Esophagus (tissue), 2 donors: ENCODE data around the gene NPAS3. TPM values are rescaled to one million over a fixed set of nuclear protein-coding genes. Genes with fewer than 3 reads are reported as not detected.

Source experiments
- H3K27ac ChIP-seq, 2 donors: one replicate each; pipeline ENCODE4 v1.5.1; 2013; ENCODE audit warnings: low read depth in 2 of 2, mild to moderate bottlenecking in 2 of 2, inconsistent platforms in 1 of 2, low read length in 1 of 2, moderate library complexity in 1 of 2
- H3K27me3 ChIP-seq, 2 donors: one replicate each; pipeline ENCODE4 v1.6.1; 2013; ENCODE audit warnings: low read length in 2 of 2, control low read depth in 1 of 2, mild to moderate bottlenecking in 1 of 2; ENCODE audit not compliant: insufficient read depth in 2 of 2, control insufficient read depth in 1 of 2
- H3K36me3 ChIP-seq, 2 donors: one replicate each; pipeline ENCODE4 v1.6.1; 2013; ENCODE audit warnings: low read length in 1 of 2; ENCODE audit not compliant: control insufficient read depth in 2 of 2, insufficient read depth in 2 of 2
- H3K4me1 ChIP-seq, 2 donors: one replicate each; pipeline ENCODE4 v1.6.1; 2013; ENCODE audit warnings: low read length in 1 of 2; ENCODE audit not compliant: control insufficient read depth in 2 of 2, insufficient read depth in 2 of 2
- H3K4me3 ChIP-seq, 2 donors: one replicate each; pipeline ENCODE4 v1.5.1; 2013; ENCODE audit warnings: low read length in 2 of 2, mild to moderate bottlenecking in 2 of 2, low read depth in 1 of 2, moderate library complexity in 1 of 2
- H3K9me3 ChIP-seq, 2 donors: one replicate each; pipeline ENCODE4 v1.6.1; 2013; ENCODE audit warnings: mild to moderate bottlenecking in 2 of 2, low read depth in 1 of 2, low read length in 1 of 2, moderate library complexity in 1 of 2; ENCODE audit not compliant: control insufficient read depth in 2 of 2, insufficient read depth in 1 of 2
- WGBS, 2 donors: extraction: QIAGEN DNeasy Blood & Tissue Kit; methylation state at CpG; one replicate each; pipeline ENCODE4 v1.1.7; 2013; 5-methylcytosine and 5-hydroxymethylcytosine counted together
- polyA plus RNA-seq, 2 donors: library from polyadenylated mRNA; stranded (reverse); fragments of 200-250 nt; gene quantifications; one replicate each; pipeline ENCODE4 v1.2.3, GENCODE V29; 2013
- donor health status: healthy with polysubstance abuse.
- donor health status: Bipolar disorder and iron deficiency.

Gene NPAS3
- polyA plus RNA-seq, 2 donors = 0.08 to 0.13 TPM

- H3K9me3 ChIP-seq = no peaks in the 10 kb centered on the region
- no peaks in the 10 kb centered on the region for H3K4me1 ChIP-seq
- H3K4me3 ChIP-seq = no peak overlapping the region
- no peak overlapping the region for H3K27ac ChIP-seq
- WGBS, 2 donors = 78 to 82% methylated on average over 4 of the region's 4 CpGs
- H3K27me3 ChIP-seq = no peaks in the 10 kb centered on the region
- H3K36me3 ChIP-seq = no peaks in the 10 kb centered on the region
Measured at GRCh38 chr14:33030386-33030785, 91.7 kb downstream of the NPAS3 start.

GRCh38 chr14:33035416-33036194, 96.9 kb downstream of the NPAS3 start:
- Histone ChIP-seq H3K27ac (no peak overlapping the region), H3K4me1 (no peaks in the 10 kb centered on the region), H3K36me3 (no peaks in the 10 kb centered on the region), H3K27me3 (no peaks in the 10 kb centered on the region), H3K9me3 (no peaks in the 10 kb centered on the region), H3K4me3 (no peak overlapping the region)
- WGBS, 2 donors = 73 to 81% methylated on average over 5 of the region's 5 CpGs

- Histone ChIP-seq H3K4me3 (no peak overlapping the region), H3K4me1 (no peaks in the 10 kb centered on the region), H3K9me3 (no peaks in the 10 kb centered on the region), H3K36me3 (no peaks in the 10 kb centered on the region), H3K27ac (no peak overlapping the region), H3K27me3 (no peaks in the 10 kb centered on the region)
- WGBS, 2 donors = 76 to 86% methylated on average over 3 of the region's 3 CpGs
Measured at GRCh38 chr14:33039311-33039710, 100.6 kb downstream of the NPAS3 start.

GRCh38 chr14:33040372-33041140, 101.9 kb downstream of the NPAS3 start:
- WGBS, 2 donors = 76 to 82% methylated on average over 3 of the region's 3 CpGs
- Histone ChIP-seq H3K36me3 (no peaks in the 10 kb centered on the region), H3K4me3 (no peak overlapping the region), H3K27me3 (no peaks in the 10 kb centered on the region), H3K4me1 (no peaks in the 10 kb centered on the region), H3K9me3 (no peaks in the 10 kb centered on the region), H3K27ac (no peak overlapping the region)

GRCh38 chr14:33042591-33042990, 103.9 kb downstream of the NPAS3 start:
- 25 to 33% methylated on average over 1 of the region's 1 CpG for WGBS, 2 donors
- no peak overlapping the region for H3K27ac ChIP-seq

GRCh38 chr14:33045760-33046159, 107.1 kb downstream of the NPAS3 start:
- Histone ChIP-seq H3K27me3 (no peaks in the 10 kb centered on the region), H3K9me3 (no peaks in the 10 kb centered on the region), H3K36me3 (no peaks in the 10 kb centered on the region), H3K27ac (no peak overlapping the region), H3K4me1 (no peaks in the 10 kb centered on the region), H3K4me3 (no peak overlapping the region)
- WGBS, 2 donors = 56 to 66% methylated on average over 4 of the region's 4 CpGs

More at GRCh38 chr14:33042591-33042990, 103.9 kb downstream of the NPAS3 start:
- H3K27me3 ChIP-seq = no peaks in the 10 kb centered on the region
- no peaks in the 10 kb centered on the region for H3K4me1 ChIP-seq
- H3K36me3 ChIP-seq = no peaks in the 10 kb centered on the region
- no peaks in the 10 kb centered on the region for H3K9me3 ChIP-seq
- H3K4me3 ChIP-seq = no peak overlapping the region

GRCh38 chr14:33052943-33053342, 114.3 kb downstream of the NPAS3 start:
- 53 to 58% methylated on average over 2 of the region's 2 CpGs for WGBS, 2 donors
- Histone ChIP-seq H3K27ac (no peak overlapping the region), H3K27me3 (no peaks in the 10 kb centered on the region), H3K36me3 (no peaks in the 10 kb centered on the region), H3K4me1 (no peaks in the 10 kb centered on the region), H3K4me3 (no peak overlapping the region), H3K9me3 (no peaks in the 10 kb centered on the region)

GRCh38 chr14:33056213-33056612, 117.5 kb downstream of the NPAS3 start:
- Histone ChIP-seq H3K36me3 (no peaks in the 10 kb centered on the region), H3K27ac (no peak overlapping the region), H3K4me3 (no peak overlapping the region), H3K9me3 (no peaks in the 10 kb centered on the region), H3K4me1 (no peaks in the 10 kb centered on the region), H3K27me3 (no peaks in the 10 kb centered on the region)
- 84 to 85% methylated on average over 4 of the region's 4 CpGs for WGBS, 2 donors

- H3K9me3 ChIP-seq = no peaks in the 10 kb centered on the region
- H3K4me1 ChIP-seq = no peaks in the 10 kb centered on the region
- H3K4me3 ChIP-seq = no peak overlapping the region
- H3K27ac ChIP-seq = no peak overlapping the region
- no peaks in the 10 kb centered on the region for H3K27me3 ChIP-seq
- 89 to 93% methylated on average over 4 of the region's 4 CpGs for WGBS, 2 donors
- no peaks in the 10 kb centered on the region for H3K36me3 ChIP-seq
Measured at GRCh38 chr14:33057585-33057984, 118.9 kb downstream of the NPAS3 start.
